GM12878 (cell line): ENCODE data around the gene TPP2. TPM values are rescaled to one million over a fixed set of nuclear protein-coding genes. Genes with fewer than 3 reads are reported as not detected.

Source experiments
- BHLHE40 ChIP-seq, 2 experiments: fragments of 450-650 bp in 1 of 2; IDR thresholded peaks; 2 replicates each; pipeline ENCODE4 v1.6.1; 2011 to 2017; ENCODE audit warnings: low read depth in 2 of 2, borderline replicate concordance in 1 of 2, improper control_type of control experiment in 1 of 2, low read length in 1 of 2, mild to moderate bottlenecking in 1 of 2
- BMI1 ChIP-seq: fragments of 450-650 bp; IDR thresholded peaks from 2 replicates; pipeline ENCODE4 v1.6.1; 2016; ENCODE audit warnings: mild to moderate bottlenecking, moderate library complexity, borderline replicate concordance
- CEBPB ChIP-seq, 2 experiments: fragments of 150-350 bp in 1 of 2; IDR thresholded peaks; 2 replicates each; pipeline ENCODE4 v1.6.1; 2012 to 2014; ENCODE audit warnings: low read depth in 2 of 2, low read length in 2 of 2, borderline replicate concordance in 1 of 2, inconsistent platforms in 1 of 2
- EZH2 ChIP-seq: IDR thresholded peaks from 2 replicates; pipeline ENCODE4 v1.6.1; 2012; ENCODE audit warnings: low read depth, mild to moderate bottlenecking, control low read depth, inconsistent platforms, low read length, borderline replicate concordance; ENCODE audit not compliant: control insufficient read depth
- HDAC6 ChIP-seq: fragments of 200-600 bp; sonication (generic); IDR thresholded peaks from one replicate; pipeline ENCODE4 v1.8.0; 2017; ENCODE audit warnings: antibody characterized with exemption; ENCODE audit not compliant: unreplicated experiment
- IRF5 ChIP-seq: fragments of 450-650 bp; IDR thresholded peaks from 2 replicates; pipeline ENCODE4 v1.6.1; 2017; ENCODE audit warnings: borderline replicate concordance
- MAX ChIP-seq: IDR thresholded peaks from 2 replicates; pipeline ENCODE4 v1.6.1; 2012; ENCODE audit warnings: low read depth, low read length, improper control_type of control experiment
- MEF2A ChIP-seq: IDR thresholded peaks from 2 replicates; pipeline ENCODE4 v1.6.1; 2011; ENCODE audit warnings: low read depth, mild to moderate bottlenecking, low read length, moderate library complexity; ENCODE audit not compliant: insufficient read depth
- NFIC ChIP-seq: IDR thresholded peaks from 2 replicates; pipeline ENCODE4 v1.6.1; 2012; ENCODE audit warnings: low read depth, mild to moderate bottlenecking, inconsistent platforms, low read length, moderate library complexity
- NRF1 ChIP-seq: conservative IDR thresholded peaks from 2 replicates; pipeline ENCODE4 v1.6.1; 2011; ENCODE audit warnings: mild to moderate bottlenecking, low read depth, low read length, improper control_type of control experiment
- RB1 ChIP-seq: fragments of 450-650 bp; formaldehyde crosslinking; IDR thresholded peaks from 2 replicates; pipeline ENCODE4 v1.6.1; 2017; ENCODE audit warnings: mild to moderate bottlenecking, borderline replicate concordance
- RBBP5 ChIP-seq: fragments of 200-600 bp; sonication (generic); conservative IDR thresholded peaks from 2 replicates; pipeline ENCODE4 v1.6.1; 2016
- SMARCA5 ChIP-seq: fragments of 450-650 bp; IDR thresholded peaks from 2 replicates; pipeline ENCODE4 v1.6.1; 2017; ENCODE audit warnings: mild to moderate bottlenecking
- SREBF1 ChIP-seq: IDR thresholded peaks from 2 replicates; pipeline ENCODE4 v1.6.1; 2012; ENCODE audit warnings: mild to moderate bottlenecking, low read length
- STAT1 ChIP-seq: fragments of 450-650 bp; conservative IDR thresholded peaks from 2 replicates; pipeline ENCODE4 v1.6.1; 2014; ENCODE audit warnings: antibody characterized with exemption, mild to moderate bottlenecking
- STAT3 ChIP-seq: IDR thresholded peaks from 2 replicates; pipeline ENCODE4 v1.6.1; 2011; ENCODE audit warnings: low read depth, low read length, improper control_type of control experiment
- SUPT20H ChIP-seq: IDR thresholded peaks from 2 replicates; pipeline ENCODE4 v1.6.1; 2011; ENCODE audit warnings: low read depth, mild to moderate bottlenecking, low read length, moderate library complexity, borderline replicate concordance; ENCODE audit not compliant: control insufficient read depth
- ZBTB33 ChIP-seq: fragments of 450-650 bp; IDR thresholded peaks from 2 replicates; pipeline ENCODE4 v1.6.1; 2017; ENCODE audit warnings: mild to moderate bottlenecking
- polyA plus RNA-seq, 11 experiments: library from polyadenylated mRNA; depleted of rRNA in 4 of 11; unstranded in 6 of 11; stranded (reverse) in 5 of 11; fragments of >200 nt; fragmentation: Nextera tagmentation in 4 of 11; fragmentation: Illumina TruSeq in 1 of 11; extraction: Ambion mirVana in 4 of 11; extraction: Trizol in 1 of 11; gene quantifications; 1 replicate in 1 of 11; 2 replicates in 10 of 11; pipeline versions ENCODE4 v1.2.1 to v1.2.3, GENCODE V29; 2011 to 2016; ENCODE audit warnings: inconsistent platforms in 2 of 11, missing spikeins in 2 of 11, low read depth in 1 of 11
- total RNA-seq, 4 experiments: library from RNA; depleted of rRNA in 3 of 4; stranded (reverse); fragments of >200 nt in 3 of 4; fragmentation: Illumina TruSeq in 1 of 4; extraction: Trizol in 1 of 4; gene quantifications; 2 replicates each; pipeline versions ENCODE4 v1.2.1 to v1.2.3, GENCODE V29; 2013 to 2021
- TF ChIP-seq, protein P1 (sequence below): IDR thresholded peaks from 2 replicates; pipeline ENCODE4 v1.6.1; 2012; ENCODE audit warnings: mild to moderate bottlenecking, low read depth, low read length
- TF ChIP-seq, protein P2 (sequence below): fragments of 450-650 bp; IDR thresholded peaks from 2 replicates; pipeline ENCODE4 v1.6.1; 2017; ENCODE audit warnings: low read depth, mild to moderate bottlenecking, moderate library complexity

TPP2 gene
- total and polyA plus RNA-seq, 10 of the 15 experiments (the other 5 are each of a cell fraction or from before 2014, with no cell fraction given): 18.4 to 82.3 (median 55.4) TPM

DNA sequence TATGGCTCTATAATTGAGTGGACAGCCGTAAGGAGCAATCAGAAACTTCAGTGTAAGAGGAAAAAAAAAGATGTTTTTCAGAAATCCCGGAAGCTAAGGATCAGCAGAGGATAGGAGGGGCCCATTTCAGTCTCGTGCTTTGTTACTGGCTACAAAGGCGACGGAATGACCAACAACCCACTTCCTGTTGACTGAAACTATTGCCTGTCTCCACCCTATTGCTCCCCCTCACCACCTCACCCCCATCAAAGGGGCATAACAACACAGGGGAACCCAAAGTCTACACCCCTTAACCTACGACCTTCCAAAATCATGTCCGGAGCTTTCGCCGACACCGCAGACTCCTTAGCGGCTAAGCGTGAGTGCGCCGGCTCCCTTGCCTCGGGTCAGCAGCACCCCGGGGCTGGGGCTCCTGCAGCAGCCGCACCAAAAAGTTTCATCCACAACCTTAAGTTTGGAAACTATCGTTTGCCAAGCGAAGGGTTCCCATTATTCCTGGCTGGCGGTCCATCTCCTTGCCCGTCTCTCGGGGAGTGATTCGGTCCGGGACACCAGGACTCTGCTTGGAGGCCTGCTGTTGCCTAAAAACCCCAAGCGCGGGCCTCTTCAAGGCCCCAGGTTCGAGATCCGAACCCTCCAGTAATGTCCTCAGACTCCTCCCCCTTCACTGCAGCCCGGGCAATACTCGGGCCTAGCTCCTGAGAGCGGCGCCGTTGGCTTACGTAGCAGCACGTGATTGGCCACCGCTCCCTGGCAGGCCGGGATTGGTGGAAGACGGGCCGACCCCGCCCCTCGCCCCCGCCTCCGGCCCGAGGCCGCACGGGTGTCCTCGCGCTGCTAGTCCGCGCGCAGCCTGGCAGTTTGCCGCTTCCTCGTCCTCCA is at the start of gene TPP2 (continued):
- TF ChIP-seq NFIC (peak; percentile 52), HDAC6 (no peak), BHLHE40 (IDR thresholded peaks at IDR 0.05; ENCODE audit: borderline replicate concordance in 1 of 2, low read depth in 2 of 2, low read length in 1 of 2) (peak; percentile 96), MEF2A (no peak), STAT1 (peak; percentile 4; the same call in 1 of the 2 replicates), SUPT20H (no peak), ZBTB33 (no peak), BMI1 (no peak), SMARCA5 (peak; percentile 90), MAX (peak; percentile 72), STAT3 (no peak), NRF1 (peak; percentile 37), EZH2 (no peak), IRF5 (no peak), SREBF1 (no peak), RB1 (no peak), CEBPB (IDR thresholded peaks at IDR 0.05; ENCODE audit: borderline replicate concordance in 1 of 2, low read depth in 2 of 2, low read length in 2 of 2) (no peak), RBBP5 (no peak)
- TF ChIP-seq, protein P1, sequence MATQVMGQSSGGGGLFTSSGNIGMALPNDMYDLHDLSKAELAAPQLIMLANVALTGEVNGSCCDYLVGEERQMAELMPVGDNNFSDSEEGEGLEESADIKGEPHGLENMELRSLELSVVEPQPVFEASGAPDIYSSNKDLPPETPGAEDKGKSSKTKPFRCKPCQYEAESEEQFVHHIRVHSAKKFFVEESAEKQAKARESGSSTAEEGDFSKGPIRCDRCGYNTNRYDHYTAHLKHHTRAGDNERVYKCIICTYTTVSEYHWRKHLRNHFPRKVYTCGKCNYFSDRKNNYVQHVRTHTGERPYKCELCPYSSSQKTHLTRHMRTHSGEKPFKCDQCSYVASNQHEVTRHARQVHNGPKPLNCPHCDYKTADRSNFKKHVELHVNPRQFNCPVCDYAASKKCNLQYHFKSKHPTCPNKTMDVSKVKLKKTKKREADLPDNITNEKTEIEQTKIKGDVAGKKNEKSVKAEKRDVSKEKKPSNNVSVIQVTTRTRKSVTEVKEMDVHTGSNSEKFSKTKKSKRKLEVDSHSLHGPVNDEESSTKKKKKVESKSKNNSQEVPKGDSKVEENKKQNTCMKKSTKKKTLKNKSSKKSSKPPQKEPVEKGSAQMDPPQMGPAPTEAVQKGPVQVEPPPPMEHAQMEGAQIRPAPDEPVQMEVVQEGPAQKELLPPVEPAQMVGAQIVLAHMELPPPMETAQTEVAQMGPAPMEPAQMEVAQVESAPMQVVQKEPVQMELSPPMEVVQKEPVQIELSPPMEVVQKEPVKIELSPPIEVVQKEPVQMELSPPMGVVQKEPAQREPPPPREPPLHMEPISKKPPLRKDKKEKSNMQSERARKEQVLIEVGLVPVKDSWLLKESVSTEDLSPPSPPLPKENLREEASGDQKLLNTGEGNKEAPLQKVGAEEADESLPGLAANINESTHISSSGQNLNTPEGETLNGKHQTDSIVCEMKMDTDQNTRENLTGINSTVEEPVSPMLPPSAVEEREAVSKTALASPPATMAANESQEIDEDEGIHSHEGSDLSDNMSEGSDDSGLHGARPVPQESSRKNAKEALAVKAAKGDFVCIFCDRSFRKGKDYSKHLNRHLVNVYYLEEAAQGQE: 0 out of 2 replicates have a peak, but pooled peaks have one; percentile 19
- TF ChIP-seq, protein P2, sequence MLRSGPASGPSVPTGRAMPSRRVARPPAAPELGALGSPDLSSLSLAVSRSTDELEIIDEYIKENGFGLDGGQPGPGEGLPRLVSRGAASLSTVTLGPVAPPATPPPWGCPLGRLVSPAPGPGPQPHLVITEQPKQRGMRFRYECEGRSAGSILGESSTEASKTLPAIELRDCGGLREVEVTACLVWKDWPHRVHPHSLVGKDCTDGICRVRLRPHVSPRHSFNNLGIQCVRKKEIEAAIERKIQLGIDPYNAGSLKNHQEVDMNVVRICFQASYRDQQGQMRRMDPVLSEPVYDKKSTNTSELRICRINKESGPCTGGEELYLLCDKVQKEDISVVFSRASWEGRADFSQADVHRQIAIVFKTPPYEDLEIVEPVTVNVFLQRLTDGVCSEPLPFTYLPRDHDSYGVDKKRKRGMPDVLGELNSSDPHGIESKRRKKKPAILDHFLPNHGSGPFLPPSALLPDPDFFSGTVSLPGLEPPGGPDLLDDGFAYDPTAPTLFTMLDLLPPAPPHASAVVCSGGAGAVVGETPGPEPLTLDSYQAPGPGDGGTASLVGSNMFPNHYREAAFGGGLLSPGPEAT: peak; percentile 74
